GM12878 (cell line): ENCODE results near the gene ZNF385C. TPM values are rescaled to one million over a fixed set of nuclear protein-coding genes. Genes with fewer than 3 reads are reported as not detected.
A peak's percentile ranks its signal among the peaks of the same experiment; 100 is the strongest.

Experiments
- CHD2 ChIP-seq: IDR thresholded peaks from 2 replicates; pipeline ENCODE4 v1.6.1; 2011; ENCODE audit warnings: low read depth, low read length, improper control_type of control experiment, borderline replicate concordance
- CHD4 ChIP-seq: fragments of 200-600 bp; sonication (generic); IDR thresholded peaks from 2 replicates; pipeline ENCODE4 v1.6.1; 2016; ENCODE audit warnings: mild to moderate bottlenecking
- ETV6 ChIP-seq, 2 experiments: fragments of 450-650 bp in 1 of 2; IDR thresholded peaks in 1 of 2; conservative IDR thresholded peaks in 1 of 2; 2 replicates each; pipeline ENCODE4 v1.6.1; 2014; ENCODE audit warnings: antibody characterized with exemption in 1 of 2, borderline replicate concordance in 1 of 2, low read depth in 1 of 2, mild to moderate bottlenecking in 1 of 2, moderate library complexity in 1 of 2
- FOS ChIP-seq: IDR thresholded peaks from 3 replicates; pipeline ENCODE4 v1.6.1; 2011; ENCODE audit warnings: borderline replicate concordance; ENCODE audit not compliant: insufficient read length; ENCODE audit errors: extremely low read depth
- KAT2A ChIP-seq: conservative IDR thresholded peaks from 2 replicates; pipeline ENCODE4 v1.6.1; 2011; ENCODE audit warnings: low read depth, low read length; ENCODE audit not compliant: control insufficient read depth
- KDM1A ChIP-seq: fragments of 200-600 bp; sonication (generic); IDR thresholded peaks from 2 replicates; pipeline ENCODE4 v1.6.1; 2016; ENCODE audit warnings: borderline replicate concordance
- MYC ChIP-seq: IDR thresholded peaks from 2 replicates; pipeline ENCODE4 v1.6.1; 2011; ENCODE audit warnings: mild to moderate bottlenecking, low read length, moderate library complexity, inconsistent platforms; ENCODE audit not compliant: insufficient read depth, insufficient replicate concordance, insufficient read length, severe bottlenecking
- POU2F2 ChIP-seq: IDR thresholded peaks from 3 replicates; pipeline ENCODE4 v1.6.1; 2011; ENCODE audit warnings: low read depth, mild to moderate bottlenecking, low read length, borderline replicate concordance
- RAD51 ChIP-seq: fragments of 450-650 bp; IDR thresholded peaks from 2 replicates; pipeline ENCODE4 v1.6.1; 2016; ENCODE audit warnings: moderate library complexity, mild to moderate bottlenecking, inconsistent platforms
- RELA ChIP-seq: fragments of 450-650 bp; IDR thresholded peaks from 2 replicates; pipeline ENCODE4 v1.8.0; 2014; ENCODE audit warnings: borderline replicate concordance; ENCODE audit not compliant: partially characterized antibody
- SIN3A ChIP-seq: IDR thresholded peaks from 2 replicates; pipeline ENCODE4 v1.6.1; 2012; ENCODE audit warnings: low read depth, low read length, improper control_type of control experiment
- SREBF1 ChIP-seq: IDR thresholded peaks from 2 replicates; pipeline ENCODE4 v1.6.1; 2012; ENCODE audit warnings: mild to moderate bottlenecking, low read length
- STAT3 ChIP-seq: IDR thresholded peaks from 2 replicates; pipeline ENCODE4 v1.6.1; 2011; ENCODE audit warnings: low read depth, low read length, improper control_type of control experiment
- TCF7 ChIP-seq: IDR thresholded peaks from 2 replicates; pipeline ENCODE4 v1.6.1; 2014; ENCODE audit warnings: antibody characterized with exemption, borderline replicate concordance
- ZNF217 ChIP-seq: fragments of 450-650 bp; IDR thresholded peaks from 2 replicates; pipeline ENCODE4 v1.6.1; 2017; ENCODE audit warnings: antibody characterized with exemption, mild to moderate bottlenecking
- ZNF24 ChIP-seq: fragments of 450-650 bp; IDR thresholded peaks from 2 replicates; pipeline ENCODE4 v1.6.1; 2017; ENCODE audit warnings: antibody characterized with exemption, mild to moderate bottlenecking
- ZNF274 ChIP-seq: IDR thresholded peaks from one replicate; pipeline ENCODE4 v1.8.0; 2011; ENCODE audit not compliant: insufficient read length, insufficient read depth
- polyA plus RNA-seq, 11 experiments: library from polyadenylated mRNA; depleted of rRNA in 4 of 11; unstranded in 6 of 11; stranded (reverse) in 5 of 11; fragments of >200 nt; fragmentation: Nextera tagmentation in 4 of 11; fragmentation: Illumina TruSeq in 1 of 11; extraction: Ambion mirVana in 4 of 11; extraction: Trizol in 1 of 11; gene quantifications; 1 replicate in 1 of 11; 2 replicates in 10 of 11; pipeline versions ENCODE4 v1.2.1 to v1.2.3, GENCODE V29; 2011 to 2016; ENCODE audit warnings: inconsistent platforms in 2 of 11, missing spikeins in 2 of 11, low read depth in 1 of 11
- total RNA-seq, 4 experiments: library from RNA; depleted of rRNA in 3 of 4; stranded (reverse); fragments of >200 nt in 3 of 4; fragmentation: Illumina TruSeq in 1 of 4; extraction: Trizol in 1 of 4; gene quantifications; 2 replicates each; pipeline versions ENCODE4 v1.2.1 to v1.2.3, GENCODE V29; 2013 to 2021
- TF ChIP-seq, protein P1 (sequence below): fragments of 450-650 bp; IDR thresholded peaks from 2 replicates; pipeline ENCODE4 v1.6.1; 2017; ENCODE audit warnings: mild to moderate bottlenecking
- TF ChIP-seq, protein P2 (sequence below): IDR thresholded peaks from 2 replicates; pipeline ENCODE4 v1.6.1; 2011; ENCODE audit warnings: borderline replicate concordance, low read depth, mild to moderate bottlenecking, moderate library complexity, mixed read lengths, low read length; ENCODE audit not compliant: insufficient read depth; ENCODE audit errors: extremely low read length
- TF ChIP-seq, protein P3 (sequence below): IDR thresholded peaks from 2 replicates; pipeline ENCODE4 v1.6.1; 2011; ENCODE audit warnings: low read depth, mild to moderate bottlenecking, low read length, moderate library complexity, borderline replicate concordance; ENCODE audit errors: extremely low read depth
- TF ChIP-seq, protein P4 (sequence below): IDR thresholded peaks from 2 replicates; pipeline ENCODE4 v1.6.1; 2012; ENCODE audit warnings: low read depth, low read length, improper control_type of control experiment

Gene ZNF385C
- total and polyA plus RNA-seq, 10 of the 15 experiments (the other 5 are each of a cell fraction or from before 2014, with no cell fraction given), result 0.06 to 0.20 (median 0.07) TPM; not detected in 5

DNA sequence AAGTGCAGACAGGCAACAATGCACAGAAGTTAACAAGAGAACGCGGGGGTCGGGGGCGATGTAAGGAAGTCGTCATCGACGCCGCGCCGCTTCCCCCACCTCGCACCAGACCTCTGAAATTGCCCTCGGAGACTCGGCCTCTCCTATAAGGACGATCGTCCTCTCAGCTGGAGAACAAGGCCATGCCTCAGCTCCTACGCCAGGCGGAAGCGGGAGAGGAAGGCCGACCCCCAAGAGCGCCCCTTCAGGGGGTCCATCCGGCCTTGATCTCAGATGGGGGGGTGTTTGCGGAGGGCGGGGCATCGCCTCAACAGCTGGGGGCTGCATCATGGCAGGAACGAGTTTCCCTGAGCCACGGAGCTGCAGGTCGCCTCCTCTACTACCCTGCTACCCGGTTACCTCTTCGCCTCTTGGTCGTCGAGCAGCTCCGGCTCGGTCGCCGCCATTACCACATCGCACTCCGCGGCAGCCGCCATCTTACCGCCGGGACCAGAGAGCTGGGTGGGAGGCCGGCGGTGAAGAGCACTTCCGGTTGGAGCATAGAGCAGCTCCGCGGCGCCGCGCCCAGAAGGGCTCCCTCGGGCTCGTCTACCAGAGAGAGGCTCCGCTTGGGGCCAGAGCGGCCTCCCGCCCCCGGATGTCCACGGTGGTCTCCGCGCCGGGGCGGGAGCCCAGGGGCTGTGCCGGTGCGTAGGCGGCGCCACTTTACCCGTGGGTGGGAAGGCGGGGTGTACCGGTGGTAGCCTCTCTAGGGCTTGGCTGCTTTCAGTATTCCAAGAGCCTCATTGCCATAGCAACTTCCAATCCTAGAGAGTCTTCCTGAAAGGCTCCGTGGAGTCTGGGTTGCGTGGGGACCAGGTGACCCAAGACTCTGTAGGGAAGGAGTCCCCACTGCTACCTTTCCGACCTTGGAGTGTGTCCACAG lies 81.1 kb downstream of the ZNF385C start, which contains the start of gene DNAJC7 (continued):
- TF ChIP-seq STAT3 (no peak), CHD4 (no peak), ZNF217 (peak; percentile 21; the same call in 1 of the 2 replicates), ETV6 (conservative IDR thresholded peaks at IDR 0.05 in 1 of 2, IDR thresholded peaks at IDR 0.05 in 1 of 2; ENCODE audit: borderline replicate concordance in 1 of 2, low read depth in 1 of 2) (no peak), RAD51 (peak; percentile 36; the same call in 1 of the 2 replicates), ZNF274 (no peak), ZNF24 (0 out of 2 replicates have a peak, but pooled peaks have one; percentile 6), SIN3A (peak; percentile 65), MYC (no peak), RELA (peak; percentile 18), TCF7 (no peak), KAT2A (no peak), SREBF1 (no peak), KDM1A (no peak), POU2F2 (peak; percentile 76), CHD2 (no peak), FOS (no peak)
- TF ChIP-seq, protein P1, sequence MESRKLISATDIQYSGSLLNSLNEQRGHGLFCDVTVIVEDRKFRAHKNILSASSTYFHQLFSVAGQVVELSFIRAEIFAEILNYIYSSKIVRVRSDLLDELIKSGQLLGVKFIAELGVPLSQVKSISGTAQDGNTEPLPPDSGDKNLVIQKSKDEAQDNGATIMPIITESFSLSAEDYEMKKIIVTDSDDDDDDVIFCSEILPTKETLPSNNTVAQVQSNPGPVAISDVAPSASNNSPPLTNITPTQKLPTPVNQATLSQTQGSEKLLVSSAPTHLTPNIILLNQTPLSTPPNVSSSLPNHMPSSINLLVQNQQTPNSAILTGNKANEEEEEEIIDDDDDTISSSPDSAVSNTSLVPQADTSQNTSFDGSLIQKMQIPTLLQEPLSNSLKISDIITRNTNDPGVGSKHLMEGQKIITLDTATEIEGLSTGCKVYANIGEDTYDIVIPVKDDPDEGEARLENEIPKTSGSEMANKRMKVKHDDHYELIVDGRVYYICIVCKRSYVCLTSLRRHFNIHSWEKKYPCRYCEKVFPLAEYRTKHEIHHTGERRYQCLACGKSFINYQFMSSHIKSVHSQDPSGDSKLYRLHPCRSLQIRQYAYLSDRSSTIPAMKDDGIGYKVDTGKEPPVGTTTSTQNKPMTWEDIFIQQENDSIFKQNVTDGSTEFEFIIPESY, result no peak
- TF ChIP-seq, protein P2, sequence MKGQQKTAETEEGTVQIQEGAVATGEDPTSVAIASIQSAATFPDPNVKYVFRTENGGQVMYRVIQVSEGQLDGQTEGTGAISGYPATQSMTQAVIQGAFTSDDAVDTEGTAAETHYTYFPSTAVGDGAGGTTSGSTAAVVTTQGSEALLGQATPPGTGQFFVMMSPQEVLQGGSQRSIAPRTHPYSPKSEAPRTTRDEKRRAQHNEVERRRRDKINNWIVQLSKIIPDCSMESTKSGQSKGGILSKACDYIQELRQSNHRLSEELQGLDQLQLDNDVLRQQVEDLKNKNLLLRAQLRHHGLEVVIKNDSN, result no peak
- TF ChIP-seq, protein P3, sequence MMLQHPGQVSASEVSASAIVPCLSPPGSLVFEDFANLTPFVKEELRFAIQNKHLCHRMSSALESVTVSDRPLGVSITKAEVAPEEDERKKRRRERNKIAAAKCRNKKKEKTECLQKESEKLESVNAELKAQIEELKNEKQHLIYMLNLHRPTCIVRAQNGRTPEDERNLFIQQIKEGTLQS, result no peak
- TF ChIP-seq, protein P4, sequence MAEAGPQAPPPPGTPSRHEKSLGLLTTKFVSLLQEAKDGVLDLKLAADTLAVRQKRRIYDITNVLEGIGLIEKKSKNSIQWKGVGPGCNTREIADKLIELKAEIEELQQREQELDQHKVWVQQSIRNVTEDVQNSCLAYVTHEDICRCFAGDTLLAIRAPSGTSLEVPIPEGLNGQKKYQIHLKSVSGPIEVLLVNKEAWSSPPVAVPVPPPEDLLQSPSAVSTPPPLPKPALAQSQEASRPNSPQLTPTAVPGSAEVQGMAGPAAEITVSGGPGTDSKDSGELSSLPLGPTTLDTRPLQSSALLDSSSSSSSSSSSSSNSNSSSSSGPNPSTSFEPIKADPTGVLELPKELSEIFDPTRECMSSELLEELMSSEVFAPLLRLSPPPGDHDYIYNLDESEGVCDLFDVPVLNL, result 0 out of 2 replicates have a peak, but pooled peaks have one; percentile 15
